Frontal cortex (tissue), 4 donors: ENCODE measurements around the gene TBX15. TPM values are rescaled to one million over a fixed set of nuclear protein-coding genes. Genes with fewer than 3 reads are reported as not detected.
"Not testable (repeated sequence)": the region's sequence is repeated elsewhere in the genome, so short reads cannot be mapped to it uniquely, and the experiment has no call there.

Source experiments
- DNase-seq, 2 donors: peaks; one replicate each; pipeline ENCODE4 v3.0.0; 2012; ENCODE audit warnings: low spot score in 2 of 2
- FAIRE-seq: peaks from 2 replicates; lab custom pipeline; 2012; peaks lifted over from hg19 to GRCh38; lab: Jason Lieb, UNC
- total RNA-seq: library from RNA; depleted of rRNA; stranded (reverse); fragments of >200 nt; gene quantifications from one replicate; pipeline ENCODE4 v1.2.3, GENCODE V29; 2014
- donor health status: control.
- donor health status: control.
- donor health status: control.

Gene TBX15
- total RNA-seq, 1 donor from 2014 or later: 0.82 TPM

DNA sequence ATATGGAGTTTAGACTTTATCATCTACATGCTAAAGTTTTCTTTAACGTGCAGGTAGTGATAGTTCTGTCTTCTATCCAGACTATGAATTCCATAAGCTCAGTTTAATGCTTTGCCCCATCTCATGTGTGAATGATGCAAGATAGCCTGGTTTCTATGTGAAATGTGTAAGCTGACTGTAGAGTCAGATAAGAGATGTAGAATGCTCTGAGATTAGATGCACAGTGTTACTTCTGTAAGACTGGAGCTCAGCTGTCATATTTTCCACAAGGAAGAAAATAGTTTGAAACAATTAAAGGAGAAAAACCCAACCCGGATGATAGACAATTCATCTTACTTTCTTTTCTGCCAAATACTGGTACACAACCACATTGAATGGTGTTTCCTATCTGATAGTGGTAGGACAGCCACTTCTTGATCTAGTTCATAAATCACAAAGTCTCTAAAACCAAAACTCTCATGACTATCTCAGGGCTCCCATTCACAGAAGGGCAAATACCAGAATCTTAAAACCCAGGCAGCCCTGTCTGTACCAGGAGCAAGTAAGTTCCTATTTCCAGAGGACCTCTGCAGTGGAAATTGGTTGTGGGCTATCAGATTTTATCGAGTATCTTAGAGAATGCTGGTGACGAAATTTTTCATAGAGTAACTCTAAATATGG, 50.6 kb downstream of the TBX15 start:
- FAIRE-seq: no peak
- no peak for DNase-seq

- FAIRE-seq: no peak
- DNase-seq: no peak
Observed at GRCh38 chr1:118934706-118935105, 53.4 kb downstream of the TBX15 start.

GRCh38 chr1:118933051-118933781, 54.9 kb downstream of the TBX15 start:
- FAIRE-seq (no peak), DNase-seq (no peak)

DNA sequence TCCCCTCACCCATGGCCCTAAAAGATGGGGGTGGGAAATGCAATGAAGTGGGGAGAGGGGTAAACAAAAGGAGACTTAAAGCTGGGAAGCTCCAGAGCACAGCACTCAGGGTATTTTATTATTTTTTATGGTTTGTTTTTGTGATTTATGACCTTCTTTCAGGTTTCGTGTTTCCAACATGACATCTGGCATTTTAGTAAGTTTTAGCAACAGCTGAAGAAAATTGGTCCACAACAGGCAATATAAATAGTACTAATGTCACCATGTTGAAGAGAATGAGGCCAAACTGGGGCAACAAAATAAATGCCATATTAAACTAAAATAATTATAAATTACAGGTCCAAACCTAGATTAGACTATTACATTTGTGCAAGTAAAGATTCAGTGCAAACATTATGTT, 56.3 kb downstream of the TBX15 start:
- DNase-seq (no peak), FAIRE-seq (no peak)

GRCh38 chr1:118928739-118929554, 59.2 kb downstream of the TBX15 start:
- FAIRE-seq: no peak
- no peak for DNase-seq

GRCh38 chr1:118927427-118928187, 60.5 kb downstream of the TBX15 start:
- FAIRE-seq (no peak), DNase-seq (no peak)

DNA sequence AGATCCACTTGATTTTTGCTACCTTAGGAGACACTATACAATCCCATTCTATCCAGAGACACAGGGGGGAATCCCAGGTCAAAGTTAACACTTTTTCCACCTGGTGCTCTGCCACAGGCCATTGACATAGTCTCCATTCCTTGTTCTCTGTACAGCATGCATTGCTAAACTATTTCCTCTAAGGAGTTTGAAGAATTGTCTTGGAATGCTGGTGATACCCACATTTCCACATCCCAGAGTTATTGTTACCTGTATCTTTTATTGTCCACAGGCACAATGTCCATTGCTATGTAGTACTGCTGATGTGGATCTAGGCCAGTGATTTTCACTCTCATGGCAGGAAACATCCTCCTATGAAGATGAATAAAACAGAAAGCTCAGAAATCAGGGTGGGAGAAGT, 61.9 kb downstream of the TBX15 start:
- no peak for FAIRE-seq
- no peak for DNase-seq

DNA sequence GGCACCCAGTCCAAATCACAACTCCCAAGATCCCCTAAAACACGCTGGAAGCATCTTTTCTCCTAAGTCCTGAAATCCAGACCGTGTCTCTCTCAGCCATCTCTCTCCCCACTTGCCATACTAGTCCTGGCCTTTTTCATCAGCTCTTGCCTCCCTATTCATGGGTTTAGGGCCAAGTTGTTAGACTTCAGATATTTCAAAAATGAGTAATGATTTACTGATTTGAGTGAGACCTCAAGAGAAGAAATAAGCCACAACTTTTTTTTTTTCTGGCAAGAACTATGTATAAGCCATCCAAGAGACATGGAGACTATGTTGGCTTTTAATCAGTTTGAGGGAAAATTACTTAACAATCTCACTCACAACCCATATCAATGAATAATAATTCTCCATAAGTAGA, 62.5 kb downstream of the TBX15 start:
- DNase-seq (no peak), FAIRE-seq (no peak)

- FAIRE-seq: no peak
Observed at GRCh38 chr1:118923319-118923718, 64.8 kb downstream of the TBX15 start.

GRCh38 chr1:118921994-118922393, 66.1 kb downstream of the TBX15 start:
- FAIRE-seq: no peak
- no peak for DNase-seq

More at GRCh38 chr1:118923319-118923718, 64.8 kb downstream of the TBX15 start:
- DNase-seq: no peak

DNA sequence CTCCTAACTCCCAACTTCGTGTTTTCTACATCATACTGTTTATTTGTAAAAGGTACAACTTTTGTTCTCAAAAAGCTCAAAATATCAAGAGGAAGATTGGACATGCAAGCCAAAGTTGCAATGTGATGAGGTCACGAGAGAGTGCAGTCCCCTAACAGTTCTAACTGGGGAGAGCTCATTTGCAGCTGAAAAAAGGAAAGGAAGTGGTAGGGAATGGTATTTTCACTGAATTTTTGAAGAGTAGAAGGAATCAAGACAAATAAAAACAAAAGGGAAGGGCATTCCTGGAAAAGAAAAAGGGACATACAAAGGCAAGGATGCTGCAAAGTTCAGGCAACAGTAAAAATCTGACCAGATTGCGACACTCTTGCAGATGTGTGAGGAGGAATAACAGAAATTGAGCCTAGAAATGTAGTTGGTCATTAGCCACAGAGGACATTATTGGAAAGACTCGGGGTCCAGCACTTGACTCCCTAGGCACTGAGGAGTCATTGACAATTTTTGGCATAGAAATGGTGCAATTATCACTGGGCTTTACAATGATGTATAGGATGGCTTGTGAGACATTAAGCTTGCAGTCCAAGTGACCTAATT, 67.9 kb downstream of the TBX15 start:
- no peak for FAIRE-seq
- no peak for DNase-seq

DNA sequence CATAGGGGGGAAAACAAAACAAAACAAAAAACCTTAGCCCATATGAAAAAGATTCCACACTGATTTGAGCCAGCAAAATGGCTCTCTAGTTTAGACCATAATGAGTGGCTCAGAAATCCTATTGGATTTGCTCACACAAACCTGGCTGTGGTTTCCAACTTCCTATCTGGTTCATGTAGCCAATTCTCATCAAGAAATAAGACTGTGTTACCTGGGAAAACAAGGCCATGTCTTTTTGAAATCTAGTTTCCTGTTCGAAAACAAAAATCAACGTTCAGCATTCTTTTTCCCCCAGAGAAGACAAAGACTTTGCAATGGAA, 69.2 kb downstream of the TBX15 start:
- DNase-seq (no peak), FAIRE-seq (no peak)

- FAIRE-seq: no peak
- no peak for DNase-seq
Observed at GRCh38 chr1:118918230-118918939, 69.8 kb downstream of the TBX15 start.

GRCh38 chr1:118916346-118916745, 71.8 kb downstream of the TBX15 start:
- not testable (repeated sequence) for DNase-seq, FAIRE-seq

GRCh38 chr1:118914379-118915161, 73.6 kb downstream of the TBX15 start:
- no peak for FAIRE-seq
- no peak for DNase-seq

- no peak for DNase-seq
- FAIRE-seq: no peak
Observed at GRCh38 chr1:118913818-118914217, 74.3 kb downstream of the TBX15 start.

GRCh38 chr1:118912574-118912973, 75.6 kb downstream of the TBX15 start:
- FAIRE-seq (no peak), DNase-seq (no peak)

GRCh38 chr1:118911571-118911970, 76.6 kb downstream of the TBX15 start:
- no peak for DNase-seq
- no peak for FAIRE-seq
